H9 (cell line): ENCODE measurements around the gene ALDH1A2. TPM values are rescaled to one million over a fixed set of nuclear protein-coding genes. Genes with fewer than 3 reads are reported as not detected.

Source experiments
- DNase-seq: peaks from one replicate; pipeline ENCODE4 v3.0.0-alpha.2; 2017
- H2AFZ ChIP-seq: one replicate; pipeline ENCODE4 v1.6.1; 2013; ENCODE audit warnings: mild to moderate bottlenecking, low read length, control low read depth, moderate library complexity
- H2AK5ac ChIP-seq: 2 replicates; pipeline ENCODE4 v1.6.1; 2013; ENCODE audit warnings: low read length, control low read depth, mixed read lengths; ENCODE audit not compliant: insufficient read length
- H2BK120ac ChIP-seq: one replicate; pipeline ENCODE4 v1.6.1; 2013; ENCODE audit warnings: low read depth, mild to moderate bottlenecking, low read length, control low read depth, inconsistent platforms; ENCODE audit not compliant: poor library complexity, severe bottlenecking
- H2BK12ac ChIP-seq: 2 replicates; pipeline ENCODE4 v1.6.1; 2013; ENCODE audit warnings: low read length, control low read depth, mixed read lengths, low read depth; ENCODE audit not compliant: insufficient read length
- H2BK15ac ChIP-seq: 2 replicates; pipeline ENCODE4 v1.6.1; 2013; ENCODE audit warnings: low read depth, low read length, control low read depth
- H2BK20ac ChIP-seq: one replicate; pipeline ENCODE4 v1.6.1; 2013; ENCODE audit warnings: low read depth, mild to moderate bottlenecking, low read length, control low read depth, inconsistent platforms; ENCODE audit not compliant: poor library complexity, severe bottlenecking
- H2BK5ac ChIP-seq: 2 replicates; pipeline ENCODE4 v1.6.1; 2013; ENCODE audit warnings: low read length, control low read depth, mixed read lengths; ENCODE audit not compliant: insufficient read length
- H3K14ac ChIP-seq: 2 replicates; pipeline ENCODE4 v1.6.1; 2013; ENCODE audit warnings: low read length, control low read depth; ENCODE audit not compliant: insufficient read depth
- H3K18ac ChIP-seq: 2 replicates; pipeline ENCODE4 v1.6.1; 2013; ENCODE audit warnings: low read depth, mild to moderate bottlenecking, mixed read lengths, low read length, control low read depth; ENCODE audit not compliant: insufficient read length
- H3K23ac ChIP-seq: 2 replicates; pipeline ENCODE4 v1.6.1; 2013; ENCODE audit warnings: low read length, control low read depth, mixed read lengths, low read depth; ENCODE audit not compliant: insufficient read length
- H3K23me2 ChIP-seq: 2 replicates; pipeline ENCODE4 v1.6.1; 2013; ENCODE audit warnings: low read depth, mild to moderate bottlenecking, mixed read lengths, low read length, control low read depth; ENCODE audit not compliant: insufficient read length, poor library complexity, severe bottlenecking
- H3K27ac ChIP-seq: 2 replicates; pipeline ENCODE4 v1.5.1; 2013; ENCODE audit warnings: low read length, control low read depth, mixed read lengths, low read depth; ENCODE audit not compliant: insufficient read length
- H3K27me3 ChIP-seq: 2 replicates; pipeline ENCODE4 v1.6.1; 2013; ENCODE audit warnings: low read length, control low read depth, inconsistent platforms; ENCODE audit not compliant: insufficient read depth
- H3K4ac ChIP-seq: 2 replicates; pipeline ENCODE4 v1.6.1; 2013; ENCODE audit warnings: low read depth, mild to moderate bottlenecking, control low read depth, inconsistent platforms, low read length, moderate library complexity
- H3K4me1 ChIP-seq: 2 replicates; pipeline ENCODE4 v1.6.1; 2013; ENCODE audit warnings: low read length, control low read depth, inconsistent platforms; ENCODE audit not compliant: insufficient read depth
- H3K4me2 ChIP-seq: 2 replicates; pipeline ENCODE4 v1.6.1; 2013; ENCODE audit warnings: low read length, control low read depth, mixed read lengths; ENCODE audit not compliant: insufficient read length, insufficient read depth
- H3K56ac ChIP-seq: 2 replicates; pipeline ENCODE4 v1.6.1; 2013; ENCODE audit warnings: low read depth, mild to moderate bottlenecking, mixed read lengths, low read length, control low read depth; ENCODE audit not compliant: insufficient read length
- H3K79me1 ChIP-seq: 2 replicates; pipeline ENCODE4 v1.6.1; 2013; ENCODE audit warnings: low read depth, mild to moderate bottlenecking, moderate library complexity, low read length, control low read depth, inconsistent platforms; ENCODE audit not compliant: insufficient read depth, poor library complexity, severe bottlenecking
- H3K79me2 ChIP-seq: 2 replicates; pipeline ENCODE4 v1.6.1; 2013; ENCODE audit warnings: low read length, control low read depth, inconsistent platforms; ENCODE audit not compliant: insufficient read depth
- H3K9ac ChIP-seq: 2 replicates; pipeline ENCODE4 v1.6.1; 2013; ENCODE audit warnings: low read length, control low read depth, mixed read lengths; ENCODE audit not compliant: insufficient read length; ENCODE audit errors: extremely low read depth
- H3K9me3 ChIP-seq: one replicate; pipeline ENCODE4 v1.6.1; 2013; ENCODE audit warnings: low read depth, low read length, inconsistent platforms; ENCODE audit not compliant: control insufficient read depth
- H3T11ph ChIP-seq: one replicate; pipeline ENCODE4 v1.6.1; 2013; ENCODE audit warnings: mild to moderate bottlenecking, low read length, control low read depth, inconsistent platforms
- H4K20me1 ChIP-seq: one replicate; pipeline ENCODE4 v1.6.1; 2013; ENCODE audit not compliant: control insufficient read depth, insufficient read length, insufficient read depth
- H4K5ac ChIP-seq: 2 replicates; pipeline ENCODE4 v1.6.1; 2013; ENCODE audit warnings: low read depth, mild to moderate bottlenecking, mixed read lengths, low read length, control low read depth; ENCODE audit not compliant: insufficient read length
- H4K8ac ChIP-seq: replicated peaks from 2 replicates; pipeline ENCODE4 v1.6.1; 2013; ENCODE audit warnings: low read length, control low read depth, mixed read lengths, low read depth; ENCODE audit not compliant: insufficient read length
- H4K91ac ChIP-seq: 2 replicates; pipeline ENCODE4 v1.6.1; 2013; ENCODE audit warnings: low read depth, mild to moderate bottlenecking, moderate library complexity, mixed read lengths, low read length, control low read depth; ENCODE audit not compliant: insufficient read length
- H3K27ac Mint-ChIP-seq, 3 experiments: 2 replicates in 2 of 3; 3 replicates in 1 of 3; pipeline ENCODE4 v1.8.0; 2020 to 2021; ENCODE audit warnings: mixed read lengths in 3 of 3, mild to moderate bottlenecking in 1 of 3, moderate library complexity in 1 of 3
- H3K27me3 Mint-ChIP-seq: 2 replicates; pipeline ENCODE4 v1.8.0; 2021; ENCODE audit warnings: low read depth, mild to moderate bottlenecking, moderate library complexity, mixed read lengths
- H3K36me3 Mint-ChIP-seq, 3 experiments: 2 replicates in 2 of 3; 3 replicates in 1 of 3; pipeline ENCODE4 v1.8.0; 2020 to 2021; ENCODE audit warnings: low read depth in 3 of 3, mixed read lengths in 3 of 3; ENCODE audit not compliant: insufficient read depth in 1 of 3
- H3K4me1 Mint-ChIP-seq, 2 experiments: 2 replicates each; pipeline ENCODE4 v1.8.0; 2020; ENCODE audit warnings: mixed read lengths in 2 of 2
- H3K4me3 Mint-ChIP-seq, 2 experiments: 2 replicates in 1 of 2; 3 replicates in 1 of 2; pipeline ENCODE4 v1.8.0; 2020 to 2021; ENCODE audit warnings: mild to moderate bottlenecking in 2 of 2, mixed read lengths in 2 of 2, moderate library complexity in 1 of 2
- H3K9me3 Mint-ChIP-seq, 2 experiments: 2 replicates in 1 of 2; 3 replicates in 1 of 2; pipeline ENCODE4 v1.8.0; 2020; ENCODE audit warnings: mild to moderate bottlenecking in 2 of 2, mixed read lengths in 2 of 2, moderate library complexity in 1 of 2
- CTCF ChIP-seq: fragments of 200-600 bp; sonication (generic); conservative IDR thresholded peaks from 3 replicates; pipeline ENCODE4 v1.8.0; 2021; ENCODE audit warnings: antibody characterized with exemption, mild to moderate bottlenecking
- WGBS: extraction: QIAGEN DNeasy Blood & Tissue Kit; methylation state at CpG from one replicate; pipeline ENCODE4 v1.1.7; 2013; ENCODE audit warnings: missing lambda C conversion rate, low lambda C conversion rate, mixed read lengths; ENCODE audit not compliant: insufficient read length; ENCODE audit errors: extremely low coverage; 5-methylcytosine and 5-hydroxymethylcytosine counted together
- total RNA-seq: library from RNA; stranded (reverse); gene quantifications from 2 replicates; pipeline ENCODE4 v1.2.1, GENCODE V29; 2021

Gene ALDH1A2
- total RNA-seq, 1 experiment from 2014 or later: 0.72 TPM

- Histone ChIP-seq H3K4ac (no peak overlapping the region), H3K14ac (no peak overlapping the region), H3K9me3 (no peaks in the 10 kb centered on the region), H2BK120ac (no peak overlapping the region), H4K5ac (no peak overlapping the region), H2BK15ac (no peak overlapping the region), H2BK5ac (no peak overlapping the region), H3K4me2 (no peak overlapping the region), H2AFZ (no peak overlapping the region), H3K18ac (no peak overlapping the region), H2BK12ac (no peak overlapping the region), H3K4me1 (no peaks in the 10 kb centered on the region), H3K23ac (no peak overlapping the region), H3K79me2 (no peaks in the 10 kb centered on the region), H3K27me3 (no peaks in the 10 kb centered on the region), H3K27ac (no peak overlapping the region), H3K79me1 (no peaks in the 10 kb centered on the region), H2AK5ac (no peak overlapping the region), H4K20me1 (no peaks in the 10 kb centered on the region), H2BK20ac (no peak overlapping the region), H3K23me2 (no peaks in the 10 kb centered on the region), H4K8ac (no peak overlapping the region), H3K9ac (no peak overlapping the region), H3T11ph (no peak overlapping the region), H3K56ac (no peak overlapping the region), H4K91ac (no peak overlapping the region)
- Mint-ChIP-seq H3K36me3 (no peaks in the 10 kb centered on the region), H3K4me1 (peaks cover 11% of the 10 kb centered on the region in 2 experiments), H3K9me3 (peaks cover 0 to 2% of the 10 kb centered on the region in 2 experiments; a peak in 2 of 5 replicates), H3K27ac (no peak overlapping the region; a peak in 1 of 7 replicates), H3K4me3 (no peak overlapping the region), H3K27me3 (no peaks in the 10 kb centered on the region; the same call in none of the 2 replicates)
- WGBS: no CpG with 5 or more reads among the region's 2 CpGs
- no peak for DNase-seq
- no peak for TF ChIP-seq CTCF
Observed at GRCh38 chr15:58095415-58095814, 29.9 kb upstream of the ALDH1A2 start.
